CD4-positive, alpha-beta T cell (primary cell): ENCODE data around the gene SUPT6H. TPM values are rescaled to one million over a fixed set of nuclear protein-coding genes. Genes with fewer than 3 reads are reported as not detected.

Experiments used
- ATAC-seq: fragments of 200-7000 bp; cut with Tn5 transposase; one replicate; pipeline ENCODE4 v1.10.0; 2022; ENCODE audit warnings: mild to moderate bottlenecking; ENCODE audit not compliant: poor library complexity
- CTCF ChIA-PET: fragments of 350-600 bp; sonication (Branson Sonifier 250); formaldehyde crosslinking; loops from one replicate; lab custom pipeline; 2021; ENCODE audit warnings: antibody characterized with exemption, inconsistent platforms; lab: Charles Lee
- POLR2A ChIA-PET: fragments of 350-600 bp; sonication (Branson Sonifier 250); formaldehyde crosslinking; loops from one replicate; lab custom pipeline; 2021; ENCODE audit warnings: antibody characterized with exemption, inconsistent platforms; lab: Charles Lee
- DNase-seq, 14 experiments: peaks; one replicate each; pipeline ENCODE4 v3.0.0-alpha.2; 2013 to 2020; ENCODE audit warnings: mixed read lengths in 2 of 14
- H3K27ac ChIP-seq, 2 donors: one replicate each; pipeline versions ENCODE4 v1.5.1 to v1.7.0; 2013; ENCODE audit warnings: low read length in 2 of 2, low read depth in 1 of 2, mild to moderate bottlenecking in 1 of 2
- H3K27me3 ChIP-seq, 2 experiments: 1 replicate in 1 of 2; 2 replicates in 1 of 2; pipeline versions ENCODE4 v1.6.1 to v1.7.0; 2013; ENCODE audit warnings: low read length in 2 of 2, control low read depth in 1 of 2, mild to moderate bottlenecking in 1 of 2, moderate library complexity in 1 of 2; ENCODE audit not compliant: insufficient read depth in 2 of 2, control insufficient read depth in 1 of 2
- H3K36me3 ChIP-seq: one replicate; pipeline ENCODE4 v1.6.1; 2013; ENCODE audit warnings: low read length, control low read depth; ENCODE audit not compliant: insufficient read depth
- H3K4me1 ChIP-seq: one replicate; pipeline ENCODE4 v1.6.1; 2013; ENCODE audit warnings: low read length, control low read depth; ENCODE audit not compliant: insufficient read depth
- H3K4me3 ChIP-seq: one replicate; pipeline ENCODE4 v1.5.1; 2013; ENCODE audit warnings: mild to moderate bottlenecking, low read length, moderate library complexity
- H3K9me3 ChIP-seq, 2 experiments: 1 replicate in 1 of 2; 2 replicates in 1 of 2; pipeline versions ENCODE4 v1.6.1 to v1.7.0; 2013; ENCODE audit warnings: low read length in 2 of 2, mild to moderate bottlenecking in 2 of 2, control low read depth in 1 of 2, moderate library complexity in 1 of 2; ENCODE audit not compliant: control insufficient read depth in 1 of 2, insufficient read depth in 1 of 2
- H3K27ac Mint-ChIP-seq: one replicate; pipeline ENCODE4 v1.8.0; 2020; ENCODE audit warnings: mixed read lengths
- H3K27me3 Mint-ChIP-seq: one replicate; pipeline ENCODE4 v1.8.0; 2021; ENCODE audit warnings: mixed read lengths
- H3K36me3 Mint-ChIP-seq: one replicate; pipeline ENCODE4 v1.8.0; 2021; ENCODE audit warnings: low read depth, mixed read lengths
- H3K4me1 Mint-ChIP-seq: one replicate; pipeline ENCODE4 v1.8.0; 2021; ENCODE audit warnings: low read depth, mixed read lengths
- H3K4me3 Mint-ChIP-seq: one replicate; pipeline ENCODE4 v1.8.0; 2020; ENCODE audit warnings: mild to moderate bottlenecking, mixed read lengths
- H3K9me3 Mint-ChIP-seq: one replicate; pipeline ENCODE4 v1.8.0; 2020; ENCODE audit warnings: mixed read lengths
- intact Hi-C, 2 experiments: fragments of 100-400 bp; cut with DNase I in 1 of 2; cut with micrococcal nuclease in 1 of 2; formaldehyde crosslinking; loops; one replicate each; pipeline versions ENCODE4 v1.15.1 to v1.9.0; 2023 to 2025; cut with DNase I, micrococcal nuclease
- total RNA-seq, 174 experiments: library from RNA in 2 of 174; stranded (reverse) in 2 of 174; gene quantifications; one replicate each; pipeline ENCODE4 v1.2.3 and lab custom pipeline; 2021 to 2026
- TF ChIP-seq, protein P1 (sequence below): fragments of 200-600 bp; IDR thresholded peaks from one replicate; pipeline ENCODE4 v1.8.0; 2022; ENCODE audit warnings: antibody characterized with exemption, mild to moderate bottlenecking

SUPT6H gene
- total RNA-seq, 2 experiments from 2014 or later = 149 to 151 TPM

DNA sequence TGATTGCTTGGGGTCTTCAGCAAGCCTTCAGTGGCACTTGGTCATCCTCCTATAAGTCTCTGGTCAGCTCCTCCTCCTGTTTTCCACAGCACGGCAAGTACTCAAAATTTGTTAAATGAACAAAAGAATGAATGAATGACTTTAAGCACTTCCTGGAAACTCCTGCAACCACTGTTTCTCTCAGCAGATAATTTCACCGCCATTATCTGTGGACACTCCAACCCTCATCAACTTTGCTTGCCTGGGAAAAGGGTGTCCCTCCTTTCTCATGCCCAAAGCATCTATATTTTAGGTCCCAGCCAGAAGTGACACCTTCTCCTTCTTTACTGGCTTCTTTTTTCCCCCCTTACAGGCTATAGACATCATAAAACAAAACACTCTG, 45.3 kb downstream of the SUPT6H start:
- peak overlapping the region; percentile 36 for H3K4me3 Mint-ChIP-seq
- Histone ChIP-seq H3K27ac (no peak overlapping the region), H3K27me3 (no peaks in the 10 kb centered on the region), H3K4me3 (no peak overlapping the region), H3K4me1 (peaks cover 15% of the 10 kb centered on the region), H3K9me3 (no peaks in the 10 kb centered on the region), H3K36me3 (peaks cover 13% of the 10 kb centered on the region)
- POLR2A ChIA-PET = interaction anchor here (1.2 to 1.5 kb wide), 2 partner anchors 13 to 62 kb away, joined by 3 to 7 read pairs; partner anchors contain the start of genes BLTP2 and RPL23A
- no peaks in the 10 kb centered on the region for H3K27me3 Mint-ChIP-seq
- CTCF ChIA-PET = no interaction called here
- DNase-seq (no peak), ATAC-seq (no peak)
- peaks cover 15% of the 10 kb centered on the region for H3K4me1 Mint-ChIP-seq
- H3K36me3 Mint-ChIP-seq = peaks cover 19% of the 10 kb centered on the region
- H3K9me3 Mint-ChIP-seq = no peaks in the 10 kb centered on the region
- intact Hi-C loops = no loop called here
- H3K27ac Mint-ChIP-seq = peak overlapping the region; percentile 38
- TF ChIP-seq, protein P1, sequence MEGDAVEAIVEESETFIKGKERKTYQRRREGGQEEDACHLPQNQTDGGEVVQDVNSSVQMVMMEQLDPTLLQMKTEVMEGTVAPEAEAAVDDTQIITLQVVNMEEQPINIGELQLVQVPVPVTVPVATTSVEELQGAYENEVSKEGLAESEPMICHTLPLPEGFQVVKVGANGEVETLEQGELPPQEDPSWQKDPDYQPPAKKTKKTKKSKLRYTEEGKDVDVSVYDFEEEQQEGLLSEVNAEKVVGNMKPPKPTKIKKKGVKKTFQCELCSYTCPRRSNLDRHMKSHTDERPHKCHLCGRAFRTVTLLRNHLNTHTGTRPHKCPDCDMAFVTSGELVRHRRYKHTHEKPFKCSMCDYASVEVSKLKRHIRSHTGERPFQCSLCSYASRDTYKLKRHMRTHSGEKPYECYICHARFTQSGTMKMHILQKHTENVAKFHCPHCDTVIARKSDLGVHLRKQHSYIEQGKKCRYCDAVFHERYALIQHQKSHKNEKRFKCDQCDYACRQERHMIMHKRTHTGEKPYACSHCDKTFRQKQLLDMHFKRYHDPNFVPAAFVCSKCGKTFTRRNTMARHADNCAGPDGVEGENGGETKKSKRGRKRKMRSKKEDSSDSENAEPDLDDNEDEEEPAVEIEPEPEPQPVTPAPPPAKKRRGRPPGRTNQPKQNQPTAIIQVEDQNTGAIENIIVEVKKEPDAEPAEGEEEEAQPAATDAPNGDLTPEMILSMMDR = no peak

DNA sequence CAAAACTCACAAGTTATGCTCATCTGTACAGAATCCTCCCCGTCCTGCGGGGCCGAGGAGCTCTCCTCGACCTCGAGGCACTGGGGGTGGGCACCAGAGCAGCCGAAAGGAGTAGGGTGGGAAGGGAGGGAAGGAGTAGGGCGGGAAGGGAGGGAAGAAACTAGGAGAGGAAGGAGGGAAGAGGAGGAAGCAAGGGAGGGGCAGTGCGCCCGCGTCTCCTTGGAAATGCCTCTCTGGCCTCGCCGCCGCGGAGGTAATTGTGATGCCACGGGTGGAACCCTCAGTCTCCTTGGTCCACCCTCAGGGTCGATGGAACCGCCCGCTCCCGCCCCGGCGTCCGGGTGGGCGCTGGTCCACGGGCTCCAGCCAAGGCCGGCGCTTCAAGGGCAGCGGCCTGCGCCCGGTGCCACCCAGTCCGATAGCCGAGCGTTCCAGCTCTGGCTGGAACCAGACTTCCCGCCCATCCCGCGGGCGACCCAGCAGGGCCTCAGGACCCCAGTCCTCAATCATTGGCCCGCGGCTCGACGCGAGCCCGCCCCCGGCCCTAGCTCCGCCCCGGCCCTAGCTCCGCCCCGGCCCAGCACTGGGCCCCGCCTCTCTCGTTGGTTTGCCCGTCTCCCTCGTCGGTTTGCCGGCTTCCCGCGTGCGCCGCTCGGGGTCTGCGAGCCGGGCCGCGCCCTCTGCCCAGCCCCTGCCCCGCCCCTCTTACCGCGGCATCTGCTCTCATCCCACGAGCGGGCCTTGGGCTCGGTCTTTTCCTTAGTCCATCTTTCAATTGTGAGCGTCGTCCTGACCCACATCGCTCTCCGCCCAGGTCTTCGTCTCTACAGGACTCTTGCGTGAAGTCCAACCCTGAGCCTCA, 49.1 kb downstream of the SUPT6H start:
- no peaks in the 10 kb centered on the region for H3K36me3 ChIP-seq
- peak overlapping the region; percentile 72 for H3K4me3 ChIP-seq
- H3K27ac ChIP-seq = peak overlapping the region; percentile 68 to 73
- peak; percentile 78 to 93 (median 86) for DNase-seq
- peak; percentile 92 for ATAC-seq
- Mint-ChIP-seq H3K36me3 (no peaks in the 10 kb centered on the region), H3K27ac (peak overlapping the region; percentile 87), H3K9me3 (no peaks in the 10 kb centered on the region), H3K27me3 (peaks cover 17% of the 10 kb centered on the region), H3K4me1 (peaks cover 20% of the 10 kb centered on the region), H3K4me3 (peak overlapping the region; percentile 94)
- H3K9me3 ChIP-seq = no peaks in the 10 kb centered on the region
- intact Hi-C loops = loop anchor here (5.0 to 10.0 kb wide), 3 partner anchors 49 to 356 kb away; partner anchors contain the start of genes BLTP2 (in 2 of the 2), POLDIP2 (in 1 of the 2), SDF2 (in 1 of the 2) and SUPT6H (in 1 of the 2)
- peaks cover 18% of the 10 kb centered on the region for H3K4me1 ChIP-seq
- TF ChIP-seq, protein P1 = no peak
- ChIA-PET POLR2A (interaction anchor here (0.7 to 4.6 kb wide), 20 partner anchors 9 to 583 kb away, joined by 3 to 110 read pairs (median 5); partner anchors contain the start of genes BLTP2, FLOT2, IFT20 and NEK8), CTCF (interaction anchor here (0.6 to 3.6 kb wide), 8 partner anchors 9 to 243 kb away, joined by 3 to 24 read pairs (median 7); partner anchors contain the start of genes NEK8, RPL23A, SDF2 and SUPT6H)
- H3K27me3 ChIP-seq = peaks cover 4 to 5% of the 10 kb centered on the region in 2 experiments

DNA sequence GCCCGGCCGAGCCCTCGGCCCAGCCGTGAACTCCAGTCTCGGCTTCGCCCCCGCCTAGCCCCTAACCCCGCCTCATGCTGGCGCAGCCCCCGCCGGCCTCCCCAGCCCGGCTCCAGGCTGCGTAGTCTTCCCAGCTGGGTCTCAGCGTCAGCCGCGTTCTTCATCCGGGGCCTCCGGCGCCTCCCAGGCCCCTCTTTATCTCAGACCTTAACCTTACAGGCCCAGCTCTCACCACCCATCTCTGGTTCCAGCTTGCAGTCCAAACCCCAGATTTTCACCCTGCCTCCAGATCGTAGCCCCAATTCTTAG, 49.7 kb downstream of the SUPT6H start, which contains the start of gene PROCA1:
TSS of gene PROCA1 (minus strand) at position 166 of the 309 bp plus-strand sequence. CDS start 228 bp downstream, outside the sequence.
- ChIA-PET POLR2A (interaction anchor here (0.9 to 4.6 kb wide), 18 partner anchors 9 to 582 kb away, joined by 3 to 110 read pairs (median 5); partner anchors contain the start of genes BLTP2, FLOT2, IFT20 and NEK8), CTCF (interaction anchor here (0.6 to 3.6 kb wide), 8 partner anchors 8 to 242 kb away, joined by 3 to 24 read pairs (median 7); partner anchors contain the start of genes NEK8, RPL23A, SDF2 and SUPT6H)
- Mint-ChIP-seq H3K27ac (peak within 1 kb of the TSS; percentile 87), H3K27me3 (peaks cover 22% of the 10 kb centered on the region), H3K36me3 (no peaks in the 10 kb centered on the region), H3K4me1 (peaks cover 20% of the 10 kb centered on the region), H3K9me3 (no peaks in the 10 kb centered on the region), H3K4me3 (peak within 1 kb of the TSS; percentile 94)
- ATAC-seq = peak; percentile 45
- H3K4me1 ChIP-seq = peaks cover 18% of the 10 kb centered on the region
- no peaks in the 10 kb centered on the region for H3K36me3 ChIP-seq
- H3K27ac ChIP-seq = peak within 1 kb of the TSS; percentile 68 to 73
- peaks cover 6 to 11% of the 10 kb centered on the region in 2 experiments for H3K27me3 ChIP-seq
- H3K9me3 ChIP-seq = no peaks in the 10 kb centered on the region
- DNase-seq = peak in 10 of 14 experiments; percentile 10 to 71 (median 34)
- TF ChIP-seq, protein P1 = no peak
- intact Hi-C loops = loop anchor here (5.0 to 10.0 kb wide), 3 partner anchors 49 to 357 kb away; partner anchors contain the start of genes BLTP2 (in 2 of the 2), POLDIP2 (in 1 of the 2), SDF2 (in 1 of the 2) and SUPT6H (in 1 of the 2)
- peak within 1 kb of the TSS; percentile 72 for H3K4me3 ChIP-seq
